Stimulated activated CD4-positive, alpha-beta T cell treated with anti-CD3 and anti-CD28 coated beads, Interleukin-2, amount 100 ng/mL, for 4 hours (primary cell): ENCODE data around the gene WFDC11.

Source experiments
- DNase-seq: peaks from one replicate; pipeline ENCODE4 v3.0.0-alpha.2; 2020; ENCODE audit warnings: low read depth

Gene WFDC11

GRCh38 chr20:45626540-45626939 is 43.5 kb downstream of the WFDC11 start:
- DNase-seq = no peak

DNA sequence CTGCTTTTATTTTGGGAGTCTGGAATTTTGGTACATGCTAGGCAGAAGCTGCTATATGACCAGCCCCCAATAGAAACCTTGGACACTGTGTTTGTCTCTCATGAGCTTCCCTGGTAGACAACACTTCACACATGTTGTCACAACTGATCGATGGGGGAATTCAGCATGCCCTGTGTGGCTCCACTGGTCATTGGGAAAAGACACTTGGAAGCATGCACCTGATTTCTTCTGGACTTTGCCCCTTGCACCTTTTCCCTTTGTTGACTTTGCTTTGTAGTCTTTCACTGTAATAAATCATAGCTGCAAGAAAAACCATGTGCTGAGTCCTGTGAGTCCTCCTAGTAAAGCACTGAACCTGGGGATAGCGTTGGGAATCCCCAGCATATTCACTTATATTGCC is 48.4 kb downstream of the WFDC11 start:
- DNase-seq = no peak

DNA sequence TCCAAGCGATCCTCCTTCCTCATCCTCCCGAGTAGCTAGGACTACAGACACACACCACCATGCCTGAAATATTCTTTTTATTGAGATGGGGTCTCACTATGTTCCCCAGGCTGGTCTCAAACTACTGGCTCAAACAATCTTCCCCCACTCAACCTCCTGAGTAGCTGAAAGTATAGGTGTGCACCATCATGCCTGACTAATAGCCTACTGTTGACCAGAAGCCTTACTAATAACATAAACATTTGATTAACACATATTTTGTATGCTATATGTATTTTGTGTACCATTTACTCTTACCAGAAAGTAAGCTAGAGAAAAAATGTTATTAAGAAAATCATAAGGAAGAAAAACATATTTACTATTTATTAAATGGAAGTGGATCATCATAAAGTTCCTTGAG is 52.4 kb downstream of the WFDC11 start:
- DNase-seq = no peak

DNA sequence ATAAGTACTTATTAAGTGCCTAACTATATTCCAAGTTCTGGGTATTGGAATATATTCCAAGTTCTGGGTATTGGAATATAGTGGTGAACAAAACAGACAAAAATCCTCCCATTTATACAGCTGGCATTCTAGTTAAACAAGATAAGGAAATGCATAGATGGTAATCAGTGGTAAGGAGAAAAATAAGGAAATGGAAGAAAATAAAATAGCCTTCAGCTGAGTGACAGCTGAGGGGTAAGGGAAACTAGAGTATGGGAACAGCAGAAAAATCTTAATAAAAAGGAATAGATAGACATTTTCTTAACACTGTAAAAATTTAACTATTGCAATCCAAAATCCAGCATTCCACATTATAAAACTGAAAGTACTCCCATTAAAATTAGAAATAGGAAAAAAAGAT is 57.7 kb downstream of the WFDC11 start:
- no peak for DNase-seq

DNA sequence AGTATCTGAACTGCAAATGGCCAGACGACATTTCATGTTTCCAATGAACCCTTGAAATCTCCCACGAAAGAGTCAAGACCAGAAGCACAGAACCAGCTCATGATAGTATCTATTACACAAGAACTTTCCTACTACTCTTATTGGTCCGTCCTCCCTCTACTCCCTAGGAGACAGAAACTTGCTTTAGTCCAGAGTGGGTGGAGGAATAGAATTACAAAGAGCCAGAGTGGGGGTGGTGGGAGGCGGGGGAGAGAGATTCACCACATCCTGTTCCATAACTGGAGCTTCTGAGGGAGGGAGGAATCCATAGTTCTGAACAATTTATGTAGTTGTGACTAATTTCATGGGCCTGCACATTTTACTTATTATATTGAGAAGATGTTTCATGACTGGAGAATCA is 59.0 kb downstream of the WFDC11 start:
- DNase-seq = no peak

GRCh38 chr20:45607810-45608209 is 62.2 kb downstream of the WFDC11 start:
- no peak for DNase-seq
